ENCODE data around the gene FAM131B.

FAM131B gene

GRCh38 chr7:143362131-143363015, at the start of gene FAM131B:
Gene FAM131B, minus strand, starts transcription at chr7:143362713. Its CDS starts 110 bp downstream, at chr7:143362603.
- H3K27ac ChIP-seq: no peak within 1 kb of the TSS
- TF ChIP-seq ZFX (IDR thresholded peaks at IDR 0.05; ENCODE audit: borderline replicate concordance): no peak
- no peak for TF ChIP-seq CTCF (IDR thresholded peaks at IDR 0.05)

- no peak overlapping the region for H3K27ac ChIP-seq
- TF ChIP-seq ZFX (IDR thresholded peaks at IDR 0.05; ENCODE audit: borderline replicate concordance) (no peak), CTCF (IDR thresholded peaks at IDR 0.05) (no peak)
Measured at GRCh38 chr7:143411976-143412708, 49.6 kb upstream of the FAM131B start.

- H3K27ac ChIP-seq: no peak overlapping the region
- no peak for TF ChIP-seq CTCF (IDR thresholded peaks at IDR 0.05)
- no peak for TF ChIP-seq ZFX (IDR thresholded peaks at IDR 0.05; ENCODE audit: borderline replicate concordance)
Measured at GRCh38 chr7:143410521-143411004, 48.0 kb upstream of the FAM131B start.

- H3K27ac ChIP-seq: no peak within 1 kb of the TSS
- TF ChIP-seq CTCF (IDR thresholded peaks at IDR 0.05): peak; percentile 80
- no peak for TF ChIP-seq ZFX (IDR thresholded peaks at IDR 0.05; ENCODE audit: borderline replicate concordance)
Measured at GRCh38 chr7:143408686-143409561, 46.4 kb upstream of the FAM131B start, which contains the start of gene EPHA1. Gene EPHA1, minus strand, starts transcription at chr7:143408856. Its CDS starts 51 bp downstream, at chr7:143408805.

GRCh38 chr7:143408252-143408685, 45.8 kb upstream of the FAM131B start:
- TF ChIP-seq ZFX (IDR thresholded peaks at IDR 0.05; ENCODE audit: borderline replicate concordance): no peak
- TF ChIP-seq CTCF (IDR thresholded peaks at IDR 0.05): no peak
- no peak overlapping the region for H3K27ac ChIP-seq

GRCh38 chr7:143407287-143408251, 45.1 kb upstream of the FAM131B start:
- TF ChIP-seq CTCF (IDR thresholded peaks at IDR 0.05) (no peak), ZFX (IDR thresholded peaks at IDR 0.05; ENCODE audit: borderline replicate concordance) (no peak)
- no peak overlapping the region for H3K27ac ChIP-seq
